Mucosa of stomach (tissue), 1 donor: ENCODE measurements around the gene TCOF1.
"Not testable (repeated sequence)": the region's sequence is repeated elsewhere in the genome, so short reads cannot be mapped to it uniquely, and the experiment has no call there.

ENCODE experiments used
- H3K27me3 ChIP-seq: one replicate; pipeline ENCODE4 v1.7.0; 2013; ENCODE audit warnings: mild to moderate bottlenecking, low read length; ENCODE audit not compliant: control insufficient read depth, insufficient read depth
- H3K36me3 ChIP-seq: one replicate; pipeline ENCODE4 v1.7.0; 2013; ENCODE audit warnings: low read length; ENCODE audit not compliant: control insufficient read depth, insufficient read depth
- H3K4me1 ChIP-seq: one replicate; pipeline ENCODE4 v1.7.0; 2013; ENCODE audit warnings: mild to moderate bottlenecking, low read length; ENCODE audit not compliant: control insufficient read depth, insufficient read depth
- H3K4me3 ChIP-seq: one replicate; pipeline ENCODE4 v1.7.0; 2013; ENCODE audit warnings: low read length
- H3K9ac ChIP-seq: one replicate; pipeline ENCODE4 v1.7.0; 2013; ENCODE audit warnings: mild to moderate bottlenecking, low read length, moderate library complexity
- H3K9me3 ChIP-seq: one replicate; pipeline ENCODE4 v1.7.0; 2013; ENCODE audit warnings: mild to moderate bottlenecking, low read length, moderate library complexity; ENCODE audit not compliant: control insufficient read depth
- donor health status: Pancreatic carcinoma.

The TCOF1 gene

DNA sequence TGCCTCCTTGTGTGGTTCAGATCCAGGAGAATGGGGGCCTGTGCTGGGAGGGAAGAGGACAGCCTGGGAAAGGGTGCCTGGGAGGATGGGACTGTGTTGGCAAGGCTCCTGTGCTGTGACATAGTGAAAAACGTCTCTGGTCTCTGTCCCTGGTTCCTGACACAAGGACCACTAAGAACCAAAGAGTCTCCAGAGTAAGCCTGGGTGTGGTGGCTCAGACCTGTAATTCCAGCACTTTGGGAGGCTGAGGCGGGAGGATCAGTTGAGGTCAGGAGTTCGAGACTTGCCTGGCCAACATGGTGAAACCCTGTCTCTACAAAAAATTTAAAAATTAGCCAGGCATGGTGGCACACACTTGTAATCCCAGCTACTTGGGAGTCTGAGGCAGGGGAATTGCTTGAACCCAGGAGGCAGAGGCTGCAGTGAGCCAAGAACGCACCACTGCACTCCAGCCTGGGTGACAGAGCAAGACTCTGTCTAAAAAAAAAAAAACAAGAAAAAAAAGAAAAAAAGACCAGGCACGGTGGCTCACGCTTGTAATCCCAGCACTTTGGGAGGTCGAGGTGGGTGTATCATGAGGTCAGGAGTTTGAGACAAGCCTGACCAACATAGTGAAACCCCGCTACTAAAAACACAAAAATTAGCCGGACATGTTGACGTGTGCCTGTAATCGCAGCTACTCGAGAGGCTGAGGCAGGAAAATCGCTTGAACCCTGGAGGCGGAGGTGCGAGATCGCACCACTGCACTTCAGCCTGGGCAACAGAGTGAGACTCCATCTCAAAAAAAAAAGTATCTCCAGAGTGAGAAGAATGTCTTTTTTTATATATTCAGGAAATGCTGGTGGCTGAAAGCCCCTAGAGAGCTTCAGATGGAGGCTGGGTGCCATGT is 56.6 kb downstream of the TCOF1 start:
- Histone ChIP-seq H3K9ac (peak overlapping the region; percentile 83), H3K4me1 (peaks cover 26% of the 10 kb centered on the region)
- not testable (repeated sequence) for H3K4me3 ChIP-seq, H3K36me3 ChIP-seq, H3K27me3 ChIP-seq, H3K9me3 ChIP-seq

DNA sequence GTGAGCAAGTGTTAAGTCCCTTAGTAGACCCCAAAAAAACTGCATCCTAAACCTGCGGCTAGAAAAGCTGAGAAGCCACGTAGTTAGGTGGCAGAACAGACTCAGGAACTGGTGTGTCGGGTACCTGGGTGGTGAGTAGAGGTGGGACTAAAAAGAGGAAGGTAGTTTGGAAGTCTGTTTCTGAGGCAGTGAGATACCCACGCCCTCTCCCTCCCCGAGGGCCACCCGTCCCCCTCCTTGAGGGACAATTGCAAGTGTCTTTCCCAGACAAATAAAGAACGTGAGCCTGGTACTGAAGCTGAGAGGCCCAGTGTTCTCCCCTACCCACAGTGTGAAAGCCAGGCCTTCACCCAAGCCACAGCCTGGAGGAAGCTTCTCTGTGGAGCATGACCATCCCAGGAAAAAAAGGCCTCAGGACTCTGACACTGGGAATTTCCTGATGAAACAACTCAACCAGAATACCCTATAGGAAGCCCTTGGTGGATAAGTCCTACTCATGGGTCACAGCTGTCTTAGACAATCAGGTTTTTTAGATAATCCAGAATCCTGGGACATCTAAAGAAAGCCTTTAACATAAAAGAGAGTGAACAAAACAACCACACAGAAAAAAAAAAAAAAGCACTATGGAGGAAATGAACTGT is 62.3 kb downstream of the TCOF1 start:
- H3K9me3 ChIP-seq, result no peaks in the 10 kb centered on the region
- H3K9ac ChIP-seq, result no peak overlapping the region
- H3K4me3 ChIP-seq, result no peak overlapping the region
- no peaks in the 10 kb centered on the region for H3K27me3 ChIP-seq
- H3K4me1 ChIP-seq, result no peaks in the 10 kb centered on the region
- no peaks in the 10 kb centered on the region for H3K36me3 ChIP-seq

DNA sequence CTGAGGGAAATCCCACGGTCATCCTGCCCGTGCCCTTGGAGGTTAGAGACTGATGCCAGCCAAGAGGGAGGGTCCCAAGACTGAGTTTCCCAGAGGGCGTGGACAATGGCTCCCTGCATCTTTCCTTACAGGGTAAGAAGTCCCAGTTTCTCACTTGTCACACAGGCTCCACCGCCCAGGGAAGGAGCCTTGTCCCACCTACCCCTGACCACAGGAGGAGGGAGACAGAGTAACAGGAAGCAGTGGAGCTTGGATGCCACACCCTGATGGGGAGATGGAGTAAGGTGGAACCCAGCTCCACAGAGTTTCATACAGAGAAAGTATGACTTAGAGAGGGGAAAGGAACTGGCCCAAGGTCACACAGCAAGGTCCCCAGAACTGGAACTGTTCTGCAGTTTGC is 64.6 kb downstream of the TCOF1 start:
- Histone ChIP-seq H3K27me3 (no peaks in the 10 kb centered on the region), H3K9ac (no peak overlapping the region), H3K9me3 (no peaks in the 10 kb centered on the region), H3K4me1 (no peaks in the 10 kb centered on the region), H3K36me3 (no peaks in the 10 kb centered on the region), H3K4me3 (no peak overlapping the region)

DNA sequence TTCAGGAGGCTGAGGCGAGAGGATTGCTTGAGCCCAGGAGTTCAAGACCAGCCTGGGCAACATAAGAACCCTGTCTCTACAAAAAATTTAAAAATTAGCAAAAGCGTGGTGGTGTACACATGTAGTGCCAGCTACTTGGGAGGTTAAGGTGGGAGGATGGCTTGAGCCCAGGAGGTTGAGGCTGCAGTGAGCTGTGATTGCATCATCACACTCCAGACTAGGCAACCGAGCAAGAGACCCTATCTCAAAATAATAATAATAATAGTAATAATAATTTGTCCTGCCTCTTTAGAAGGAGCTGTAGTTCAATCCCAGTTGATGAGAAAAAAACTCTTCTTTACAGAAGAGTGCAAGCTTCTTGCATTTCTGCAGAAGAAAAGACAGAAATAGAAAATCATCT is 65.3 kb downstream of the TCOF1 start:
- no peak overlapping the region for H3K9ac ChIP-seq
- H3K4me1 ChIP-seq, result peaks cover 2% of the 10 kb centered on the region
- no peaks in the 10 kb centered on the region for H3K36me3 ChIP-seq
- no peaks in the 10 kb centered on the region for H3K9me3 ChIP-seq
- H3K27me3 ChIP-seq, result no peaks in the 10 kb centered on the region
- H3K4me3 ChIP-seq, result no peak overlapping the region

DNA sequence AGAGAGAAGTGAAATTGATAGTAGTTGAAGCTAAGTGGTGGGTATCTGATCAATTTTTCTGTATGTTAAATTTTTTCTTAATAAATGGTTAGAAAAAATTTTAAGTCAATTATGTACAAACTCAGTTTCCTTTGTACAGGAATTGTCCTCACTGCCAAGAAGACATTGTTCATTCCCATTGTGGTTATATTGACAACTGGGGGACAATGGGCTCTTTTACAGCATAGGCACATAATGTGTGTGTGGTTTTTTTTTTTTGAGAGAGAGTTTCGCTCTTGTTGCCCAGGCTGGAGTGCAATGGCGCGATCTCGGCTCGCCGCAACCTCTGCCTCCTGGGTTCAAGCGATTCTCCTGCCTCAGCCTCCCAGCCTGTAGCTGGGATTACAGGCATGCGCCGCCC is 68.7 kb downstream of the TCOF1 start:
- H3K27me3 ChIP-seq, H3K9me3 ChIP-seq, H3K9ac ChIP-seq, H3K36me3 ChIP-seq, H3K4me3 ChIP-seq: not testable (repeated sequence)
- H3K4me1 ChIP-seq, result peaks cover 18% of the 10 kb centered on the region

DNA sequence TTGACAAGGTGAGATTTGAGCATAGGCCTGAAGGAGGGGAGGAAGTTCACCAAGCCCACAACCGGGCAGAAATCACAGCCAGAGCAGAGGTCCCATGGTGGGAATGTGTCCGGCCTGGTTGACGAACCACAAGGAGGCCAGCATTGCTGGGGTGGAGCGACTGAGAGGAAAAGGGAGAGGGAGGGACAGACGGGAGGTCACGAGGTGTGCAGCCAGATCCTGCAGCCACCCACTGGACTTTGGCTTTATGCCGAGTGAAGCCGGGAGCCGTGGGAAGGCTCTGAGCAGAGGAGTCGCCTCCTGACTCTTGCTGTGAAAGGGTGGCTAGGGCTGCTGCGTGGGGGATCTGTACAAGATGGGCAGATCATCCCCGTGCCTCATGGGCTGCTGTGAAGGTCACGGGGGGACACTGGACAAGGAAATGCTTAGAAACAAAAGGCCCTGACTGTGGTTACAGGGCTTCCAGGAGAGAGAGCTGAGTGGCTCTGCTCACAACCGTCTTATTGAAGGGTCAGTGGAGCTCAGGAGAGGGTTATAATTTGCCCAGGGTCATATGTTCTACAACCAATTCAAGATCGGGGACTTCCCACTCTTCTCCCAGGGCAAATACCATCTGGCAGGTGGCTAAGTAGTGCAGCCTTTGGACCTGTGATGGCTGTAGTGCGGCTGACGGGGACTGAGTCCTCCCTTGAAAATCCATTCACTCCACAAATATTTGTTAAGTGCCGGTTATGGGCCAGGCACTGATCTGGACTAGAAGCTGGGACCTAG is 70.8 kb downstream of the TCOF1 start:
- H3K36me3 ChIP-seq, result no peaks in the 10 kb centered on the region
- no peaks in the 10 kb centered on the region for H3K27me3 ChIP-seq
- peaks cover 18% of the 10 kb centered on the region for H3K4me1 ChIP-seq
- H3K9me3 ChIP-seq, result no peaks in the 10 kb centered on the region
- peak overlapping the region; percentile 0 for H3K4me3 ChIP-seq
- H3K9ac ChIP-seq, result peak overlapping the region; percentile 43

DNA sequence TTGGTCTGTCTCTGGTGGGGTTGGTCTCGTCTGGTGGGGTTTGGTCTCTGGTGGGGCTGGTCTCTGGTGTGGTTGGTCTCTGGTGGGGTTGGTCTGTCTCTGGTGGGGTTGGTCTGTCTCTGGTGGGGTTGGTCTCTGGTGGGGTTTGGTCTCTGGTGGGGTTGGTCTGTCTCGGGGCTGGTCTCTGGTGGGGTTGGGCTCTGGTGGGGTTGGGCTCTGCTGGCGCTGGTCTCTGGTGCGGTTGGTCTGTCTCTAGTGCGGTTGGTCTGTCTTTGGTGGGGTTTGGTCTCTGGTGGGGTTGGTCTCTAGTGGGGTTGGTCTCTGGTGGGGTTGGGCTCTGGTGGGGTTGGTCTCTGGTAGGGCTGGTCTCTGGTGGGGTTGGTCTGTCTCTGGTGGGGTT is 71.5 kb downstream of the TCOF1 start:
- Histone ChIP-seq H3K9ac (peak overlapping the region; percentile 43), H3K4me3 (no peak overlapping the region), H3K4me1 (peaks cover 18% of the 10 kb centered on the region)

DNA sequence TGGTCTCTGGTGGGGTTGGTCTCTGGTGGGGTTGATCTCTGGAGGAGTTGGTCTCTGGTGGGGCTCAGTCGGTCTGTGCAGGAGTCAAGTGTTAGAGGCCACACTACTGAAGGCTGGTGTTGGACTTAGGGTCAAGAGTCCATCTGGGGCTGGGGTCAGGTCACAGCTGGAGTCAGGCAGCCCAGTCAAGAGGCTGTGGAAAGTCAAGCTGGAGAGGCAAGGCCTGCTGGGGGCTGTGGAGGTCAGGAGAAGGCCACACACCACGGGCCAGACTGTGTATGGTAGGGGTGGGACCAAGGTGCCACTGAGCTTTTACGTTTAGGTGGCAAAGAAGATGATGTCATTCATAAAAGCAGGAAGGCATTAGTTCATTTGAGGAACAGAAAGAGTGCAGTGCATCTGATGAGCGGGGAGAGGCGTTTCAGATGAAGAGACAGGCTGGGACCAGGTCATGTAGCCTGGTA is 71.9 kb downstream of the TCOF1 start:
- no peaks in the 10 kb centered on the region for H3K9me3 ChIP-seq
- no peaks in the 10 kb centered on the region for H3K36me3 ChIP-seq
- peaks cover 18% of the 10 kb centered on the region for H3K4me1 ChIP-seq
- H3K9ac ChIP-seq, result no peak overlapping the region
- no peak overlapping the region for H3K4me3 ChIP-seq
- H3K27me3 ChIP-seq, result no peaks in the 10 kb centered on the region

More for the DNA sequence above, 71.5 kb downstream of the TCOF1 start:
- H3K27me3 ChIP-seq, result no peaks in the 10 kb centered on the region
- no peaks in the 10 kb centered on the region for H3K36me3 ChIP-seq
- H3K9me3 ChIP-seq, result no peaks in the 10 kb centered on the region

DNA sequence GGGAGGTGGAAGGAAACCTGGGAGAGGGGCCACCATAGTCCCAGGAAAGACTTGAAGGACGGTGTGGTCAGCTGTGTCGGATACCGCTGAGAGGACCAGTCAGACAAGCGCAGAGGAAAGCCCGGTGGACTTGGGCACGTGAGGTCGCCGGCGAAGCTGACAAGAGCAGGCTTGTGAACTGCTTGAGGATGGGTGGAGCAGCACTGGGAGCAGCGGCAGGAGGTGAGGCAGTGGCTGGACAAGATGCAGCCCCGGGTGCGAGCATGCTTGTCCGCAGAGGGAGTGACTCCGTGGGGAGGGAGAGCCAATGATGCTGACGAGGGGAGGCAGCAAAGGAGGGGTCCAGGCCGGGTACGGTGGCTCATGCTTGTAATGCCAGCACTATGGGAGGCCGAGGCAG is 73.6 kb downstream of the TCOF1 start:
- Histone ChIP-seq H3K36me3 (no peaks in the 10 kb centered on the region), H3K27me3 (no peaks in the 10 kb centered on the region), H3K4me1 (peaks cover 18% of the 10 kb centered on the region), H3K9me3 (no peaks in the 10 kb centered on the region), H3K9ac (no peak overlapping the region), H3K4me3 (no peak overlapping the region)

DNA sequence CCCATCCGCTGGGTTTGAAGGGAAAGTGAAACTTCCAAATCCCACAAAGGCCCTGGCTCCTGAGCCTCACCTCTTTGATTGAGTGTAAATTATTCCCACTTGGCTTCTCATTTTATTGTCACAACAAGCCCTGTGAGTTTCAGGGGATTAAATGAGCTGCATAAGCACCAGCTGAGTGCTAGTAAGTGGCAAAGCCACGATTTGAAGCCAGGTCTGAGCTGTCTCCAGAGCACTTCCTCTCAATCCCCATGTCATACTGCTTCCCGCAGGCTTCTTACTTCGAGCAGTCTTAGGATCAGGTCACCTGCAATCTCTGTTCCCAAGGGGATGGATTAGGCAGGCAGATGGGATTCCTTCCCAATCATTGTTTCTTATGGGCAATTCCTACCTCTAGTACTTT is 74.1 kb downstream of the TCOF1 start:
- Histone ChIP-seq H3K27me3 (no peaks in the 10 kb centered on the region), H3K9ac (no peak overlapping the region), H3K4me1 (peaks cover 23% of the 10 kb centered on the region), H3K36me3 (no peaks in the 10 kb centered on the region), H3K9me3 (no peaks in the 10 kb centered on the region), H3K4me3 (no peak overlapping the region)

DNA sequence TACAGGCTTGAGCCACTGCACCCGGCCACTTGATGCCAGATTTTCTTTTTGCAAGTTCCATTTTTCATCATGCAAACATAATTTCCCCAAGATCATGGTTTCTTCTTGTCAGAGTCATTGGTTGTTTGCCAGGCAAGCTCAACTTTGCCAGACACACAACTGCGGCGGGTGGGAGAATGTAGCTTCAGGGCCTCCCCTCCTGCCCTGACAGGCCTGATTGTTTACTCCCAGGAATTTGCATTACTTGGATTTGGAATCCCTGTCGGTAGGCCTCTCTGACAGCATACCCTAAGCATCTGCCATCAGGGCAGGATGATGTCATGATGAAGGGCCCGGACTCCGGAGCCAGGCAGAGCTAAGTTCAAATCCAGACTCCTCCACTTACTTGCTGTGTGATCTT is 77.0 kb downstream of the TCOF1 start:
- peaks cover 6% of the 10 kb centered on the region for H3K4me1 ChIP-seq
- no peak overlapping the region for H3K4me3 ChIP-seq
- no peaks in the 10 kb centered on the region for H3K9me3 ChIP-seq
- no peaks in the 10 kb centered on the region for H3K27me3 ChIP-seq
- no peaks in the 10 kb centered on the region for H3K36me3 ChIP-seq
- H3K9ac ChIP-seq, result no peak overlapping the region

DNA sequence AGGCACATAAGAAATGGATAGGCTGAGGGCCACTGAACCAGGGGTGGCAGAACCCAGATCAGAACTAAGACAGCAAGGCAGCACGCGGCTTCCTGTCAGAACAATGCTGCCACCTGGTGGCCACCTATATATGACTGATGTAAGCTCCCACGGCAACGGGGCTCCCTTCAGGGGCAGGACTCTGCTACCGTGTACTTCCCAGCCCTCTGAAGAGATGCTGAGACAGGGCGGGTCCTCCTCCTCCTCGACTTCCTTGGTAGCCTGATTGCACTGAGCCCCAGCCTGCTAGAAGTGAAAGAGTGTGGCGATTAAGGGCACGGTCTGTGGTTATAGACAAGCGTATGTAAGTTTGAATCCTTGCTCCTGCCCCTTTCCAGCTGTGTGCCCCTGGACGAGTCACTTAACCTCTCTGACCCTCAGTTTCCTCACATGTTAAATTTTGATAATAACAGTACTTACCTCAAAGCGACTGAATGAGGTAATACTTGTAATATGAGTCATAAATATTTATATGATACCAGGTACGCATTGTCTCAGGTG is 78.7 kb downstream of the TCOF1 start:
- Histone ChIP-seq H3K9ac (peak overlapping the region; percentile 47), H3K36me3 (no peaks in the 10 kb centered on the region), H3K27me3 (no peaks in the 10 kb centered on the region), H3K4me1 (peaks cover 6% of the 10 kb centered on the region), H3K4me3 (no peak overlapping the region), H3K9me3 (no peaks in the 10 kb centered on the region)
